ENCODE results near the gene IGF2BP1.
"Not testable (repeated sequence)": the region's sequence is repeated elsewhere in the genome, so short reads cannot be mapped to it uniquely, and the experiment has no call there.

IGF2BP1 gene

DNA sequence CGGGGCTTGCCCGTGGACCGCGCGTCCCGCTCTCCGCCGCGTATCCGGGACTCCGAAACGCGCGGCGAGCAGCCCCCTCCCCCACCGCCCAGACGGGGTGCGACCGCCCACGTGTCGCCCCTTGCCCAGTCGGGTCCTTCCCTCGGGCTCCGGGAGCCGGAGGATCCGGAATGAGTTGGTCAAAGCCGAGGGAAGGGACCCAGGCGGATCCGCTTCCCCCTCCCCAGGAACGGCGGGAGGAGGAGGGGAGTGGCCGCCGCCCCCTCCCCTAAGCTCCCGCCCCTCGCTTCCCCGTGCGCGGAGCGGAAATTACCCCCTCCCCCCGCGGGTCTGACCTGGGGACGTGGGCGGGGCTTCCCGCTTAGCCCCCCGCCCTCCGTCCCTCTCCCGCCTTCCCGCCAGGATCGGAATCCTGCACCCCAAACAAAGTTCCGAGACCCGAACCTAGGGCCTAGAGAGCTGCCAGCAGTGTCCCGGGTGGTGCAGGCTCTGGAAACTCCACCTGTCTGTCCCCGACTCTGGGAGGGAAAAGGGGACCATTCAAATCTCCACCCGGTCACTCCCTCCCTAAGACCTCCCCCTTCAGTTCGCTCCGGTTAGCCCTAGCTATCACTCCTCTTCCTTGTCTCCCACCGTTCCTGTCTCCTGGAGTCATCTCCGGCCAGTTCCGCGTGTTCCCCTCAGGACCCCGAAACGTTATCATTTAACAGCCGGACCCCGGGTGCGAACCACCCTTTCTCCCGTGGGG is 1.0 kb upstream of the IGF2BP1 start:
- DNase-seq, result no peak

DNA sequence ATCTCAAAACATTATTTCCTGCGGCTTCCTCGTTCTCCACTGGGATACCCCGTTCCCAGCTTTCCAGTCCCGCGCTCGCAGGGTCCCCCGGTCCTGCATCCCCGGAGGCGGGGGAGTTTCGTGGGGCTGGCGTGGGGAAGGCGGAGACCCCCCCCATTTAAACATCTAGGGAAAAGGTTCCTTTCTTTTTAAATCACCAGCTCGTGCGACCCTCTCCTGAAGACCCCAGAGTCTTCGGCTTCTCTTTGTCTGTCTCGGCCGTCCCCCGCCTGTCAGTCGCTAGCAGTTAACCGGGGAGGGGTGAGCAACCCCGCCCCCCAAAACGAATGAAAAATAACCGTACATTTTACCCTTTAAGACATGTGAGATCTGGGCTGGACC is 473 bp upstream of the IGF2BP1 start:
- DNase-seq, result no peak

DNA sequence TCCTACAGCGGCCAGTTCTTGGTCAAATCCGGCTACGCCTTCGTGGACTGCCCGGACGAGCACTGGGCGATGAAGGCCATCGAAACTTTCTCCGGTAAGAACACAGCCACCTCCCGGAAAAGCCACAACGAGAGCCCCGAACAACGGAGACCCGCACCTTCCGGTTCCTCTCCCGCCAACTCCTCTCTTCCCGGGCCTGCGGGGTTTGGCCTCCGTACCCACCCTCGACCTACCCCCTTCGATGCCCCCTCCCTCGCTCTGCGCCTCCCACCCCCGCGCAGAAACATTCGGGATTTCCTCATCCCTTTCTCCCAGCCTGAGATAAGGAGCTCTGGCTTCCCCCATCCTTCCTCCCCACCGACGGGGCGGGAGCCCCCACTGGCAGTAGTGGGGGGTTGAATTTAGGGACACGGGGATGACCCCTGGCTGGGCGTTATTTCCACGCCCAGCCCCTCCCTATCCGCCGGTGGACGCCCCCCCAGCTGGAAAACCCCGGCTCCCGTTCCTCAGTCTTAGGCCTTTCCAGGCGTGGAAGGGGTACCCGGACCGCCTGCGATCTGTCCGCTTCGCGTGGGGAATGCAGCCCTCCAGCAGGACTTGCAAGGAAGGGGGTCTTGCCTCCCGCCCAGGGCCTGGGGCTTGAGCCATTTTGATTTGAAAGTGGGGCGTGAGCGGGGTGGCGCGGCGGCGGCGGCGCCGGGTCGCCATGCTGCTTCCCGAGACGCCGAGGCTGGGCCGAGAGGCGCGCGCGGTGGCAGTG is 822 bp downstream of the IGF2BP1 start:
- no peak for DNase-seq

DNA sequence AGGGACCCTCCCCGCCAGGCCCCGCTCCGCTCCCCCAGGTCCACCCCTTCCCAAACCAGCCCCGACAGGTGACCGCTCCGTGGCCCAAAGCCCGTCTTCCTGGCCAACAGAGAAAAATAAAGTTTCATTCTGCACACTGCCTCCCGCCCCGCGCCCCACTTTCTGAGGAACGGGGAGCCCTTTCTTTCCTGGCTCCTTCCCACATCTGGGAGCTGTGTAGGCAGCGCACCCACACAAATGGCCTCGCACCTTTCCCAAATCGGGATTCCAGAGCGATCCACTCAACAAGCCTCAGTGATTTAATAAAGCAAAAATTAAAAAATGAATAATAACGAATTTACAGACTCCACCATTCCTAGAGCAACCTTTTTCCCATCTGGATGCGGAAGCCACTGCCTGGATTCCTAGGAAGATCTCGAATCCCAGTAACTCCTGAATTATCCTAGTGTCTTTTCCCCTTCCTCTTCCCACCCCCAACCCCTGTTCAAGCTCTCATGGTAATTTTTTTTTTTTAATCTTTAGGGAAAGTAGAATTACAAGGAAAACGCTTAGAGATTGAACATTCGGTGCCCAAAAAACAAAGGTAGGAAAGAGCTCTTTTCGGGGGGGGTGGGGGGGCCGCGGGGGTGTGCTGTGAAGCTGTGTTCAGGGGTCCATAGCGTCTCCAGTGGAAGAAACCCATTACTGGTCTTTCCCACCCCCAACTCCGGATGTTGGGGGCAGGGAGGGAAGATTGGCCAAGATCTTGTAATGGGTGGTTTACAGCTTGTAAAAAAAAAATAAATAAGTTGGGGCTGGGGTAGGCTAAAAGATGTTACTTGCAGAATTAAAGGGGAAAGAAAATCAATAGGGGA is 1.6 kb downstream of the IGF2BP1 start:
- DNase-seq, result no peak

DNA sequence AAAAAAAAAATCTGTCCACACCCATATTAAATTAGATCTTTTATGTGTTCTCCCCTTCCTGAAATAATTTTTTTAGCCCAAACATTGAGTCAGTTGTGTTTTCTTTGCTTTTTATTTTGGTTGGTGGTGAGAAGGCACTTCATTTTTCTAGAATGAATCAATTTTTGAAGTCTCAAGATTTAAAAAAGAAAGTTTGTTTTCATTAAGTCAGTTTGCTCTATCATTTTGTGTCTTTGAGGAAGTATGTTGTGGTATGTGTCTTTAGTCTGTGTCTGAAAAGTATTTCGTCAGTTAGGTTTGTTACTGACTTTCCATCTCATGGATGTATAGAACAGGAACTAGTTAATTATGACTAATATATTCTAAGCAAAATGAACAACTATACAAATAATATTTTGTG is 3.8 kb downstream of the IGF2BP1 start:
- no peak for DNase-seq

DNA sequence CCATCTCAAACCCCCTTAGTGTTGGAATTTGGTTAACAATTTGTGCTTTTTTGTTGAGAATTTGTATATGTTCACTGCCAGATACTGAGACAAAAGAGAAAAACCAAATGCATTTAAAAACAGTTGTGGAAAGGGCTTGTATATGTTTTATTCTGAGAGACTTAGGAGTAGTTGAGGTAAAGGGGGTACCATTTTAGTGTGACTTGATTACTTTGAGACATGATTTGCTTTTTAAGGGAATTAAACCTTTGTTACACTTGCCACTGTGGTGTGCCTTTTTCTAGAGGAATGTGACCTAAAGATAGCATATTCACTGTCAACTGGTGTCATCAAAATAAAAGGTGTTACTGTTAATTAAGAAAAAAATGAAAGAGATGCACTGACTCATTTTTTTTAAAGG is 4.5 kb downstream of the IGF2BP1 start:
- no peak for DNase-seq

DNA sequence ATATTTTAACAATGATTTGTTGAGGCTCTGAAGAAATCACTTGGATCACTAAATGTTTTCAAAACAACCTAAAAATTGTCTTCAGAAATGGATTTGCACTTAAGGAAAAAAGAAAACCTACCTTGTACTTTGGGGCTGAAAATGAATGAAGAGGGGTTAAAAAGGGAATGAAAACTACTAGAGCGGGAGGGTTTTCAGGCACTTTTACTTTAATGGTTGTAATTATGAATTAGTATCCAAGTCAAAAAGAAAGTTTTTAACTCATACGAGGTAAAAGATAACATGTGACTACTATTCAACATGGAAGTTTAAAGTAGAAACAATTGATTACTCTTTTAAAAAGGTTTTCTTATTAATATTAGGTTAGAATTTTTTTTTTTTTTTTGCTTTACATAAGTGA is 5.1 kb downstream of the IGF2BP1 start:
- DNase-seq, result no peak

DNA sequence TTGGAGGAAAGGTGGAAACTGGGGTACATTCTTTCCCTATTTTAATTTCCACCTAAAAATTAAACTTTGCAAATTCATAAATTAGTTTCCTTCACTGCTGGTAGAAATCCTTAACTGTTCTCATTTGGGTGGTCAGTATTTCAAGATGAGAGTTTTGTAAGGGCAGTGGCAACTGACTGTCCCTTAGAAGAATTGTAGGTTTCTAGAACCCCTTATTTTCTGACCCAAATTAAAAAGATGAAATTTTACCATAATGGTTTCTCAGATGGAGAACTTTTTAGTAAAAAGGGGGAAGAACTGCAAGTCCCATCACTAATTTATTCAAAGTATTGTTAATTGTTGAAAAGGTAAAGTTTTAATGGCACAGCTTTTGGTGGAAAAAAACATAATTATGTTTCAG is 5.6 kb downstream of the IGF2BP1 start:
- no peak for DNase-seq

DNA sequence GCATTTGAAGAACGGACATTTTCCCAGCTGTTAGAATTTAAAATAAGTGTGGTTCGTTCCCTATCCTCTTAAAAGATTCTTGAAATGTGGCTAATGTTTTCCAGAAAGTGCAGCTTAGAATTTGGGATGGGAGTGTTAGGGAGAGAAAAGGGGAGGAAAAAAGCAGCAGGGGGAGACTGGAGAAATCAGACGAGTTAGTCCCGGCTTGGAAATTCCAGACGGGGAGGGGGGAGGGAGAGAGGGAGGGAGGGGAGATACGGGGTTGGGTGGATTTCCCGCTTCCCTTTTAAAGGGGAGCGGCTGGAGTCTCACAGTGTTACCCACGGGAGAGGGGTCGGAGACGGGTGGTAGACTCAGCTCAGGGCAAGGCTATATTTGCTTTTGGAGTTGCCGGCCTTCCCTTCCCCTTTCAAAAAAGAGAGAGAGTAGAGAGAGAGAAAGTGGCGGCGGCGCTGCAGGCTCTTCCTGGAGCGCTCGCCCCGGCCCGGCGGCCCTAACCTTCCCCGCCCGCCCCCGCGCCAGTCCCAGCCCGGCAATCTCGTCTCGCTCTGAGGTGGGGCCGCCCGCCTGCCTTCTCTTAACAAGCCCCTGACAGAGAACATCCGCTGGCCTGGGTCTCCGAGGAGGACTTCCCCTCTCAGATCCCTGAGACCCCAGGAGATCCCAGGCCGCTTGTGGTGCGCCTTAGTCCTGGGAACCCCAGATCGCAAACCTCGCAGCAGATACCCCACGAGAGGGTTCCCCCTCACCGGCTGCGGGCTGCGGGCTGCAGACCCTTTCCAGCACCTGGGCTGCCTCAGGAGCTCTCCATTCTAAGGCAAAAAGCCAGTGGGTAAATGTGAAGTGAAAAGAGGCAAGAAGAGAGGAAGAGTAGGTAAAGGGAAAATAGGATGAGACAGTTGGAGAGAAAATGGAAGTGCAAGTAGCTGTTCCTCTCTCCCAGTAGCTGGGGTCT is 6.6 kb downstream of the IGF2BP1 start:
- DNase-seq, result no peak

DNA sequence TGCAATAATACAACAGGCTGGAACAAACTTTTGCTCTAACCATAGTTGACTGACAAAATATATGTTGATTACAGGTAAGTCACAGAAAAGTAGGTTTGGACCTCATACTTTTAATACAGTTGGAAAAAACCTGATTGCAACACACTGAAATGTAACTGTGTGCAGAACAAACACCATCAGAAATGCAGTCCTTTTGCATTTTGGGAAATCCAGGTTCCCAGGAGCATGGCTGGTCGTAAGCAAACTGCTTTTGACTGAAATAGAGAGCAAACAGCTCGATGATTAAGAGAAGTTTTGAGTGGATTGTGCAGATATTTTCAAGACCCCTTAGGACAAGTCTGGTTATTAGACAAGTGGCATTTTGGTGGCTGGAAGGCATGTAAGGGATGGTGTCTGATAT is 8.0 kb downstream of the IGF2BP1 start:
- no peak for DNase-seq

DNA sequence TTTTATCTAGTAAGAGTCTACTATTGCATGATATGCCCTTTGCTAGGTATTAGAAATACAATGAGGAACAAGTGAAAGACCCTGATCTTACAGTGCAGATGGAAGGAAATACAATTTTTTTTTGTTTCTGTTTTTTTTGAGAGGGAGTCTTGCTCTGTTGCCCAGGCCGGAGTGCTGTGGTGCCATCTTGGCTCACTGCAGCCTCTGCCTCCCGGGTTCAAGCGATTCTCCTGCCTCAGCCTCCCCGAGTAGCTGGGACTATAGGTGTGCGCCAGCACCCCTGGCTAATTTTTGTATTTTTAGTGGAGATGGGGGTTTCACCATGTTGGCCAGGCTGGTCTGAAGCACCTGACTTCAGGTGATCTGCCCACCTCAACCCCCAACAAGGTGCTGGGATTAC is 11.7 kb downstream of the IGF2BP1 start:
- not testable (repeated sequence) for DNase-seq

DNA sequence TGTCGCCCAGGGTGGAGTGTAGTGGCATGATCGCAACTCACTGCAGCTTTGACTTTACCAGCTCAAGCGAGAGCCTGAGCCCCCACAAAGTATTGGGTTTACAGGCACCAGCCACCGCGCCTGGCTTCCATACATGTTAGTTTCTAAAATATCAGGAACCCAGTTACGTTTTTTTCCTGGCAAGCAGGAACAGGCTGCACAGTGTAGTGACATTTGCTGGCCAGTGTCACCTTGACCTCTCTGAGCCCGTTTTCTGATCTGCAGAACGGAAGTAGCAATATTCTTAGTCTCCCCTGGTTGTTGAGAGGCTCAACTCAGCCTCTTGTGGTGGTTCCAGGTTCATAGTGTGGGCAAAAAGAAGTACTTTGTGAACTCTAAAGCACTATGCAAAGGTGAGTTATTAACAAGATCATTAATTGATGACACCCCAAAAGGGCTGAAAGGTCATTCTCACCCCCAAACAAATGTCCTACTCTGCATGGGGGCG is 15.6 kb downstream of the IGF2BP1 start:
- DNase-seq, result no peak

DNA sequence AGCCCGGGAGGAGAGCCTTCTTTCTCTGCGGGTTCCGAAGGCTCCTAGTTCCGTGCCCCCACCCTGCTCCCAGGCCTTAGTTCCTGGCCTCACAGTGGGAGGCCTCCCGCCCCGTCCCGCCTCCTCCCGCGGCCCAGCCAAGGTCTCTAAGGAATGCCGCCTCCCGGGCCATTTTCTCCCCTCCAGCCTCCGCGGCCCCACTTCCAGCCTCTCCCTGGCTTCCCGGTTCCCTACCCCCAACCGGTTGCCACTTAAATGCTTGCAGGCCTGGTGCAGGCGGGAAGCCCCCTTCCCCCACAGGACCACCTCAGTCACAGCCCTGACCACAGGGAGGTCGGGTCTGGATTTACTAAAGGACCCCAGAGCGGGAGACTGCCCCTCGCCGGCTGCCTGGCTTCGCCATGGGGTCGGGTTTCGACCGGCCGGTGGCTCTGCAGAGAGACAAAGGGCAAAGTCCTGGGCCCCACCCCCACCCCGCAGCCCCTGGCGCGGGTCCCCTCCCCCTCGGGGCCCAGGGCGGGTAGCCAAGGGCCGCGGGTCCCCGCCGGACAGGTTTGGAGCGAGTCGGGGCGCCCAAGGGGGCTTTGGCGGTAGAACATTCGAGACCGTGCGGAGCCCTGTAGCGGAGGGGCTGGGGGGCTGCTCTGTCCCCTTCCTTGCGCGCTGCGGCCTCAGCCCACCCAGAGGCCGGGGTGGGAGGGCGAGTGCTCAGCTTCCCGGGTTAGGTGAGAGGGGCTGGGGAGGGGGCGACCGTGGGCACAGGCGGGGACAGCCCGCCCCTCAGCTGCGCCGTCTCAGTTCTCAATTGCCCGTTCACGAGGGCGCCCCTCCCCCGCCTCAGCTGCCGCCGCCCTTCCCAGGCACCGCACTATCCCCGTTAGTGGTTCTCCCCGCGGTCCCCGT is 16.4 kb downstream of the IGF2BP1 start:
- DNase-seq, result no peak

DNA sequence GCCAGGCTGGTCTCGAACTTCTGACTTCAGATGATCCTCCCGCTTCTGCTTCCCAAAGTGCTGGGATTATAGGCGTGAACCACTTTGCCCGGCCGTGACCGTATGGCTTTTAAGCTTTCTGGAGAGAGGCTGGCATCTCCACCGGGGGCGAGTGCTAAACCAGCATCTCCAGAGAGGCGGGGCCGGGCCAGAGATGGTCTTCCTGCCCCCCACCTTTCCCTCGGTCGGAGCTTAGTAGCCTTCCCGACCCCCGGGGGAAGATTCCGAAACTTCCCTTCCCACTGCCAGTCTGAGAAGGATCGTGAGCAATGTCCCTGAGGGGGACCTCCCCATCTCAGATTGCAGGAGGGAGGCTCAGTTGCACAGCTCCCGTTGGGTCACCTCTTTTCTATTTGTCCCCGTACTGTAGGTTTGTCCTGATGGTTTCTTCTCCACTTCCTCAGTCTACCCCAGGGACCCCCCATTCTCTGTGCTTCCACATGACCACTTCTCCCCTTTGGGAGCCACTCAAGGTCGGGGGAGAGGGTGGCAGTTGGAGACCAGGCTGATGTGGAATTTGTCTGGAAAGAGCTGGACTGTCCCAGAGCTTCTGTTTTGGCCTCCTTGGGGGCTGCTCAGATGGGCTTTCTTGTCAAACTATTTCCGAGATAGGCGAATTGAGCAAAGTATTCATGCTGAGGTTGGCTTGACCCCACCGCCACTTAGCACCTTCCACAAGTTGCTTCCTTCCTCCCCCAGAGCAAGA is 18.2 kb downstream of the IGF2BP1 start:
- DNase-seq, result no peak

DNA sequence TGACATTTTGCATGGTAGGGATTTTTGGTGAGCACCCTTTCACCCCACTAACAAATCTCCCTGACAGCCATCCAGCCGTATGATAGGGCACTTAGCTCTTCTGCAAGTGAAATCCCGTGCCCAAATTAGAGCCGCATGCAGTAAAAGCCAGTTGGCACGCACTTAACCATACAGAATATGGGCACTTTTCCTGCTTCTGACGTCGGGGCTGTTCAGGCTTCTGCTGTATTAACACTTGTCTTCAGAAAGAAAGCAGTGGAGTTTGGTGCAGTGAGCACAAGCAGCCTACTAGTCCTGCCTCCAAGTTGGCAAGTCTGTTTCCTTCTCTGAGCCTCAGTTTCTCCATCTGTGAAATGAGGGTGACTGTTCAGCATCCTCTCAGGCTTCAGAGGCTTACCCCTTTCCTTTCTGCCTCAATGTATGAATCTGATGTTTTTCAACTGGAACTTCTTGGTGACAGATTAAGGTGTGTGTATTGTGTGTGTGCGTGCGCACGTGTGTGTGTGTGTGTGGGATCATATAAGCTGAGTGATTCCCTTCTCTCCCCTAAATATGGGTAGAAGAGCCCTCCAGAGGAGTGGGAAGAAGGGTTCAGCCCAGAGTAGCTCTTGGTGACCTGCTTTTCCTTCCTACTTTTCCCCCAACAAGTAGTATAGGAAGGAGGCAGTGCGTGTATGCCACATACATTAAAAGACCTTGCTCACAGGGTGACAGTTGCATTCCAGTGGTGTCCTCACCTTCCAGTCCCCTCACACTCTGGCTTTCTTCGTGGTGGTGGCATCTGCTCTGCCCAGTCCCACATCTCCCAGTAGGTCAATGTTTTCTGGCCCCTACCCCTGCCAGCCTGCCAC is 19.0 kb downstream of the IGF2BP1 start:
- DNase-seq, result no peak

DNA sequence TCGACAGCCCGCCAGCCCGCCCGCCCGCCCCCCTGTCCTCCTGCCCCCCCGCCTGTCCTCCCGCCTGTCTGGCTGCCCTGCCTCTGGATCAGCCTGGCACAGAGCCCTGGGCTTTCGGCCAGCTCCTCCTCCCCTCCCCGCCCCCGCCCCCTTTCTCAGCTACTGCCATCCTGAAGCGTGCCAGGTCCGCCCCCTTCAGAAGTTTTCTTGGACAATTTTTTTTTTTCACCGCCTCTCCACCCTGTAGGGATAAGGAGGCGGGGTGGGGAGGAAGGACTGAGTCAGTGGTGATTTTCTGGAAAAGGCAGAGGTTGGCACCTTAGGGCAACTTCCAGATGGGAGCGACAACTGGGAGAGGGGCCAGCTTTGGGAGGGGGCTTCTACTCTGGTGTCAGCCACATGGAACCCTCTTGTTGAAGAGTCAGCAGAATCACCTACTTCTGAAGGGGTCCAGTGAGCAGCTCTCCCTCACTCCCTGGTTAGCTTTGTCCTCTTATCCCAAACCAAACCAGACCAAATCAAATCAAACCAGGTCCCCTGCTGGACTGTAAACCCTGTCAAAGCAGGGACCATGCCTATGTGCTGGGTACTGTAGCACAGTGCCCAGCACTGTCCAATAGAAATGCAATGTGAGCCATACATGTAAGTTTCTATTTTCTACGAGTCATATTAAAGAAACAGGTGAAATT is 19.7 kb downstream of the IGF2BP1 start:
- DNase-seq, result no peak

DNA sequence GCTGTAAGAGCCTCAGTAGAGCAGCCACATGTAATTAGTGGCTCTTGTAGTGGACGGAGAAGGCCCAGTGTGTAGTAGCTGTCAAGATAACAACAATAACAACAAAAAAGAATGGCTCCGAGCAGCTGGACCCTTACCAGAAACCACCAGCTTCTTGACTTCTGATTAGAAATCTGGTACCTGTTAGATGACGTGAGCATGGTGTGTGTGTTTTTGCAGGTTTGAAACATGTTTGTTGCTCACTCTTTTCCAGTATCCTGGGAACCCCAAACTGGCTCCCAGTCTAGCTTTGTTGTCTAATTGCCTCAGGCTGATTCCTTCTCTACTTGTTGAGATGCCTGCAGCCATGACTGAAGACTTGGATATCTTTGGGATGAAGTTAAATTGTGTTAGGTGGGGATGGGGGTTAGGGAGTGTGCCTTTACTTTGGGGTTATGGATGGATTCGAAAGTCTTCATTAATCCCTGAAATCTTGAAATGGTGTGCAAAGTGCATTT is 21.0 kb downstream of the IGF2BP1 start:
- no peak for DNase-seq

DNA sequence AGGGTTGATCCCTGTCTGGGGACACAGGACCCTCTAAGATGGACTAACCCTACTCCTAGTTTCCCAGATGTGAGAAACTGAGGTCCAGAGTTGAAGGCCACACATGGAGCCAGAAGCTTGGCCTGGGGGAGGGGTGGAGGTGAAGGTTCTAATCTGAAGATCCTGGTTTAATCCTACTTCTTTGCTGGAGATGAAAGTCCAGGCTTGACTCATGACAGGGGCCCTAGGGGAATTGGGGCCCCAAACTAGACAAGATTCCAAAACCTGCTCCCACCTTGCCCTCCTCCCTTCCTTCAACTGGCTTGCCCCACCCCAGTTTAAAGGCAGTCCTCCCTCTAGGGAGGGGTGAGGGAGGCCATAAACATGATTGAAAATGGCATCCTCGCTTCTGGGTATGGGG is 21.6 kb downstream of the IGF2BP1 start:
- no peak for DNase-seq

DNA sequence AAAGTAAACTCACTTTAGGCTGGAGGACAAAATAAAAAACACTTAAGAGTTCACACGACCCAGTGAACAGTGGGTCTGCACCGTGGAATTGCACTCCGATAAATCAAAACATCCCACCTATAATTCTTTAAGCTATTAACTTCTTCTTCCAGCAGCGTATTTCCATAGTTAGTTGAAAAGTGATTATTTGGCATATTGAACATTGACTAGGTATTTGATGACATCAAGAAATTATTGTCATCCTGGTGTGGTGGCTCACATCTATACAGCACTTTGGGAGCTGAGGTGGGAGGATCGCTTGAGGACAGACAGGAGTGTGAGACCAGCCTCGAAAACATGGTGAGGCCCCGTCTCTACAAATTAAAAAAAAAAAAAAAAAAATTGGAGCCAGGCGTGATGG is 23.4 kb downstream of the IGF2BP1 start:
- DNase-seq, result no peak
